Small intestine (tissue), 7 donors: Measurements from ENCODE around the gene MARCHF4. TPM values are rescaled to one million over a fixed set of nuclear protein-coding genes. Genes with fewer than 3 reads are reported as not detected.
A peak's percentile ranks its signal among the peaks of the same experiment; 100 is the strongest.

Experiments
- DNase-seq, 2 donors: peaks; one replicate each; pipeline versions ENCODE4 v3.0.0 to v3.0.0-alpha.2; 2013
- FAIRE-seq: peaks from 2 replicates; lab custom pipeline; 2012; peaks lifted over from hg19 to GRCh38; lab: Jason Lieb, UNC
- H3K27ac ChIP-seq, 3 donors: one replicate each; pipeline ENCODE4 v1.5.1; 2013; ENCODE audit warnings: low read length in 2 of 3, mild to moderate bottlenecking in 2 of 3, control low read depth in 1 of 3, inconsistent platforms in 1 of 3, low read depth in 1 of 3, moderate library complexity in 1 of 3
- H3K27me3 ChIP-seq, 3 donors: one replicate each; pipeline ENCODE4 v1.6.1; 2013; ENCODE audit warnings: low read length in 3 of 3, inconsistent platforms in 1 of 3; ENCODE audit not compliant: control insufficient read depth in 3 of 3, insufficient read depth in 3 of 3
- H3K36me3 ChIP-seq, 3 donors: one replicate each; pipeline ENCODE4 v1.6.1; 2013; ENCODE audit warnings: low read length in 3 of 3, inconsistent platforms in 1 of 3, low read depth in 1 of 3, mild to moderate bottlenecking in 1 of 3, moderate library complexity in 1 of 3; ENCODE audit not compliant: control insufficient read depth in 3 of 3, insufficient read depth in 2 of 3
- H3K4me1 ChIP-seq, 3 donors: one replicate each; pipeline ENCODE4 v1.6.1; 2013; ENCODE audit warnings: low read length in 2 of 3, inconsistent platforms in 1 of 3, low read depth in 1 of 3, mild to moderate bottlenecking in 1 of 3, moderate library complexity in 1 of 3; ENCODE audit not compliant: control insufficient read depth in 3 of 3, insufficient read depth in 2 of 3
- H3K4me3 ChIP-seq, 3 donors: one replicate each; pipeline ENCODE4 v1.5.1; 2013; ENCODE audit warnings: low read length in 3 of 3, control low read depth in 1 of 3, inconsistent platforms in 1 of 3, low read depth in 1 of 3, mild to moderate bottlenecking in 1 of 3, moderate library complexity in 1 of 3
- H3K9me3 ChIP-seq, 2 donors: one replicate each; pipeline ENCODE4 v1.6.1; 2013; ENCODE audit warnings: low read depth in 1 of 2, low read length in 1 of 2; ENCODE audit not compliant: control insufficient read depth in 2 of 2, insufficient read depth in 1 of 2
- WGBS, 3 donors: extraction: QIAGEN DNeasy Blood & Tissue Kit; methylation state at CpG; one replicate each; pipeline ENCODE4 v1.1.7; 2013; 5-methylcytosine and 5-hydroxymethylcytosine counted together
- polyA plus RNA-seq, 4 donors: library from polyadenylated mRNA; stranded (reverse) in 3 of 4; unstranded in 1 of 4; fragments of 200-250 nt in 3 of 4; fragments of 120-200 nt in 1 of 4; gene quantifications; one replicate each; pipeline versions ENCODE4 v1.2.1 to v1.2.3, GENCODE V29; 2013
- donor health status: healthy with polysubstance abuse.
- donor health status: control.
- donor health status: control.
- donor health status: Bipolar disorder and iron deficiency.
- donor health status: healthy.

MARCHF4 gene
- polyA plus RNA-seq, 4 donors: 0.27 to 0.95 (median 0.82) TPM; not detected in 1

DNA sequence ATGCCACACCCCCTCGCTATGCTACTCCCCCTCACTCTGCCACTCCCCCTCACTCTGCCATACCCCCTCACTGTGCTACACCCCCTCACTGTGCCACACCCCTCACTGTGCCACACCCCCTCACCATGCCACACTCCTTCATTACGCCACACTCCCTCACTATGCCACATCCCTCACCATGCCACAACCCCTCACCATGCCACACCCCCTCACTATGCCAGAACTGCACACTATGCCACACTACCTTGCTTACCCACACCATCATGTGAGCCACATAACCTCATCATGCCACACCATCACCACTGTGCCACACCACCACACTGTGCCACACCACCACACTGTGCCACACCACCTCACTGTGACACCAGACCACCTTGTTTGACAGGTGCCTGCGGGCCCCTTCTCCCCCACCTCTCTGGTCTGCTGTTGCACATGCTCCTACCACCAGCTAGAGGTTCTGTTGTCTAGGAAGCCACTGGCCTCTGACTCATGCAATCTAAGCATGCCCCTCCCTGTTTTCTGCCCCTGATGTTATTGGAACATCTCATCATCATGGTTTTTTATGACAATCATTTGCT, 22.0 kb downstream of the MARCHF4 start:
- no peak for FAIRE-seq

DNA sequence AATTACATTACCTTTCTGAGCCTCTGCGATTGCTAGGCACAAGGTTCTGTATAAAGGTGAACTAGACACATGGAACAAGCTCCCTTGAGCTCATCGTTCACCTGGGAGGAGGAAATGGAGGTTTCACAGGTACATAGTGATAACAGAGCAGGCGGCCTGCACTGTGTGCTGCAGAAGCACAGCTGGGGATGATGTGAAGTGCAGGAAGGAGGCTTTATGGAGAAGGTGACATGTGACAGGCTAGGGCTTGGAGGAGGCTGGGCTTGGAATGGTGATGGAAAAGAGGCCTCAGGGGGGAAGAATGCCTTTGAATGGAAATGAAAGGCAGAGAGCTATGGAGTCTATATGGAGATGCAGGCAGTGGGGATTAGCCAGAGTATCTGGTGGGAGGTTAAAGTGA, 22.9 kb downstream of the MARCHF4 start:
- FAIRE-seq: no peak
- Histone ChIP-seq H3K4me1 (peaks cover 0 to 2% (median 0%) of the 10 kb centered on the region in 3 donors), H3K36me3 (no peaks in the 10 kb centered on the region), H3K27me3 (peaks cover 0 to 8% (median 0%) of the 10 kb centered on the region in 3 donors), H3K27ac (peak overlapping the region in 1 of 3 donors; percentile 20), H3K4me3 (no peak overlapping the region), H3K9me3 (no peaks in the 10 kb centered on the region)
- WGBS, 3 donors: 29 to 43% (median 40%) methylated on average over 3 of the region's 3 CpGs
- peak in 1 of 2 donors; percentile 41 for DNase-seq

More for the DNA sequence above, 22.0 kb downstream of the MARCHF4 start:
- H3K27me3 ChIP-seq: peaks cover 0 to 5% (median 0%) of the 10 kb centered on the region in 3 donors
- H3K4me1 ChIP-seq: peaks cover 0 to 2% (median 0%) of the 10 kb centered on the region in 3 donors
- H3K9me3 ChIP-seq: no peaks in the 10 kb centered on the region
- no peak overlapping the region for H3K4me3 ChIP-seq
- WGBS, 3 donors: 76 to 92% (median 89%) methylated on average over 3 of the region's 3 CpGs
- peak in 1 of 2 donors; percentile 19 for DNase-seq
- no peaks in the 10 kb centered on the region for H3K36me3 ChIP-seq
- peak overlapping the region in 1 of 3 donors; percentile 20 for H3K27ac ChIP-seq

DNA sequence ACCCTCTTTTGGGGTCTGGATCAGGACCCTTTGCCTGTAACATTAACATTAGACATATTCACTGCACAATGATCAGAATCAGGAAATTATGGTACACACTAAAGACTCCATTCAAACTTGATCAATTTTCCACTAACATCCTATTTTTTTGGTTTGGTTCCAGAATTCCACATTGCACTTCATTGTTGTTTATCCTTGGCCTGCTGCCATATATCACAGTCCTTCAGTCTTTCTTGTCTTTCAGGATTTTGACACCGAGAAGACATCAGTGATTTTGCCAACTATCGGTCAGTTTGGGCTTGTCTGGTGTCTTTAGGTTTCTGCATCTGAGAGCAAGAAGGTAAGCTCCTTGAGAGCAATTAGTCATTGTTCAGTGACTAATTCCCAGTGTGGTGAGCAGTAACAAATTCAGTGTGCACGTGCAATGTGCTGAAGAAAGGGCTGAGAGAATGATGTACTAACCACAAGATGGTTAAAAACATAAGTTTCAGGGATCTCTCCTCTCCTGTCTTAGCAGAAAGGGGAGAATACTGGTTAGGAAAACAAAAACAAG, 23.5 kb downstream of the MARCHF4 start:
- FAIRE-seq: no peak
- DNase-seq: peak in 1 of 2 donors; percentile 17
- 41 to 46% (median 43%) methylated on average over 3 of the region's 3 CpGs for WGBS, 3 donors
- no peaks in the 10 kb centered on the region for H3K36me3 ChIP-seq
- H3K27ac ChIP-seq: peak overlapping the region in 1 of 3 donors; percentile 20
- H3K9me3 ChIP-seq: no peaks in the 10 kb centered on the region
- no peak overlapping the region for H3K4me3 ChIP-seq
- peaks cover 0 to 10% (median 0%) of the 10 kb centered on the region in 3 donors for H3K27me3 ChIP-seq
- peaks cover 0 to 2% (median 0%) of the 10 kb centered on the region in 3 donors for H3K4me1 ChIP-seq

DNA sequence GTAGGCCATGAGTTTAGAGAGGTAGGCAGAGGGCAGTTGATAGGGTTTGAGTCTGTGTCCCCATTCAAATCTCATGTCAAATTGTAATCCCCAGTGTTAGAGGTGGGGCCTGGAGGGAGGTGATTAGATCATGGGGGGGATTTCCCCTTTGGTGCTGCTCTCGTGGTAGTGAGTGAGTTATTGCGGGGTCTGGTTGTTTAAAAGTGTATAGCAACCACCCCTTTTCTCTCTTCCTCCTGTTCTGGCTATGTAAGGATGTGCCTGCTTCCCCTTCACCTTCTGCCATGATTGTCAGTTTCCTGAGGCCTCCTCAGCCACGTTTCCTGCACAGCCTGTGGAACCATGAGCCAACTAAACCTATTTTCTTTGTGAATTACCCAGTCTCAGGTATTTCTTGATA, 25.5 kb downstream of the MARCHF4 start:
- Histone ChIP-seq H3K4me3 (no peak overlapping the region), H3K4me1 (no peaks in the 10 kb centered on the region), H3K27me3 (peaks cover 0 to 17% (median 0%) of the 10 kb centered on the region in 3 donors), H3K27ac (no peak overlapping the region), H3K9me3 (no peaks in the 10 kb centered on the region), H3K36me3 (no peaks in the 10 kb centered on the region)
- FAIRE-seq (no peak), DNase-seq (no peak)
- 37 to 53% (median 49%) methylated on average over 3 of the region's 3 CpGs for WGBS, 3 donors

DNA sequence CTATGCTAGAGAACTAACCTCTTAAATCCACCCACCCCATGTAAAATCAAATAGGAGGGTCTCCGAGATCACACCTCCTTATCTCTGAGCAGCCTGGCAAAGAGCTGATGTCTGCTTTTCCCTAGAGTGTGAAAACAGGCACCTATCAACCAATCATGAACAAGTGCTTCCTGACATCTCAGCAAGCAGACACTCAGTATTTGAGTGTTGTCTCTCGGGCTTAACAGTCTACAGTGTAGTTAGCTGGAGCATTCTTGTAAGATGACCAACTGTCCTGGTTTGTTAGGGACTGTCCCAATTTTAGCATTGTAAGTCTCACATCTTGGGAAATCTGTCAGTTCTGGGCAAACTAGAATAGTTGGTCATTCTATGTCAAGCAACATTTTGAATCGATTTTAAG, 26.4 kb downstream of the MARCHF4 start:
- Histone ChIP-seq H3K36me3 (no peaks in the 10 kb centered on the region), H3K9me3 (no peaks in the 10 kb centered on the region), H3K4me1 (no peaks in the 10 kb centered on the region), H3K27me3 (peaks cover 0 to 21% (median 0%) of the 10 kb centered on the region in 3 donors), H3K4me3 (no peak overlapping the region), H3K27ac (no peak overlapping the region)
- FAIRE-seq (no peak), DNase-seq (no peak)
- 54 to 71% (median 63%) methylated on average over 3 of the region's 3 CpGs for WGBS, 3 donors

DNA sequence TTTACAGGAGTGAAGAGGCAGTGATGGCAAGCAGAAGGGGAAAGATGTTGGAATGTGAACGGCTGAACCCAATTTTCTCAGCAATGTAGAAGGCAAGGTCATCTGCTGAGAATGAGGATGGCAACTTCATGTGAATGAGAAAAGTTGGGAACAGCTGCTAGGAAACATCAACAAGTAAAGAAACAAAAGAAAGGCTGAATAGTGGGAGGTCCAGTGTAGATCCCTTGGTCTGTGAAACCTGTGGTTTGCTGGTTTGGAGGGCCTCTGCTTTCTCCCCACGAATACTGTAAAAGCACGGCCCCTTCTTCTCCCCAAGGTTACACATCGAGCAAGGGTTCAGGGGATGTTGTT, 27.4 kb downstream of the MARCHF4 start:
- DNase-seq (no peak), FAIRE-seq (no peak)
- Histone ChIP-seq H3K36me3 (no peaks in the 10 kb centered on the region), H3K27me3 (peaks cover 0 to 21% (median 0%) of the 10 kb centered on the region in 3 donors), H3K4me1 (peaks cover 0 to 2% (median 0%) of the 10 kb centered on the region in 3 donors), H3K27ac (no peak overlapping the region), H3K9me3 (no peaks in the 10 kb centered on the region), H3K4me3 (no peak overlapping the region)
- 61 to 72% (median 67%) methylated on average over 4 of the region's 4 CpGs for WGBS, 3 donors

DNA sequence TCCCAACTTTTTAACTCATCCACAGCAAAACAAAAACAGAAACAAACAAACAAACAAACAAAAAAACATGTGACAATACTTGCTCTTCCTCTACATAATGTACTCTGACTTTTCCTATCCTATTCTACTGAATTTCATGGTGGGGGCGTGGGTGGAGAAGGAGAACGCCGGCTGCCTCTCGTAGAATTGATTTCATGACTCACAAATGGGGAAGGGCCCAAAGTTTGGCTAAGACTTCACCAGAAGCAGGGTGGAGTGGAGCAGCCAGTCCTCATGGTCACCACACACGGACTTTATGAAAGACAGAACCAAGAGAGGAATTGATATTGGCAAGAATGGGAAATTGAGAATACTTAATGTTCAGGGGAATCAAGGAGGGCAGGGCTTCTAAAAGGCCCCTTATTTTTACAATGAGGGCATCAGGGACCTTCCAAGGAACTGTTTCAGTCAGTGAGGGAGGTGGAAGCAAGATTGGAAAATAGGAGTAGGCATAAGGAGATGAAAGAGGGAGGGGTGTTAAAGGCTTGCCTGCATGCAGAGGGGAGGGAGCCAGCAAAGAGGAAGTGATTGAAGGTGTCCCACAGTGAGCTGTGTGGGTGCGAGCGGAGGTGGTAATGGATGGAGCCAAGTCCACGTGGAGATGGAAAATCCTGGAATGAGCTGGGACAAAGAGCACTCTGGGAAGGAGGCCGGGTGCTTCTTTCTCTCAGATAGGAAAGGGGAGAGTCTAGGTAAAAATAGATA, 27.9 kb downstream of the MARCHF4 start:
- H3K27ac ChIP-seq: no peak overlapping the region
- H3K27me3 ChIP-seq: peaks cover 0 to 21% (median 0%) of the 10 kb centered on the region in 3 donors
- H3K36me3 ChIP-seq: no peaks in the 10 kb centered on the region
- FAIRE-seq: no peak
- peaks cover 0 to 5% (median 0%) of the 10 kb centered on the region in 3 donors for H3K4me1 ChIP-seq
- DNase-seq: no peak
- H3K4me3 ChIP-seq: no peak overlapping the region
- H3K9me3 ChIP-seq: no peaks in the 10 kb centered on the region
- WGBS, 3 donors: 57 to 69% (median 63%) methylated on average over 9 of the region's 9 CpGs

DNA sequence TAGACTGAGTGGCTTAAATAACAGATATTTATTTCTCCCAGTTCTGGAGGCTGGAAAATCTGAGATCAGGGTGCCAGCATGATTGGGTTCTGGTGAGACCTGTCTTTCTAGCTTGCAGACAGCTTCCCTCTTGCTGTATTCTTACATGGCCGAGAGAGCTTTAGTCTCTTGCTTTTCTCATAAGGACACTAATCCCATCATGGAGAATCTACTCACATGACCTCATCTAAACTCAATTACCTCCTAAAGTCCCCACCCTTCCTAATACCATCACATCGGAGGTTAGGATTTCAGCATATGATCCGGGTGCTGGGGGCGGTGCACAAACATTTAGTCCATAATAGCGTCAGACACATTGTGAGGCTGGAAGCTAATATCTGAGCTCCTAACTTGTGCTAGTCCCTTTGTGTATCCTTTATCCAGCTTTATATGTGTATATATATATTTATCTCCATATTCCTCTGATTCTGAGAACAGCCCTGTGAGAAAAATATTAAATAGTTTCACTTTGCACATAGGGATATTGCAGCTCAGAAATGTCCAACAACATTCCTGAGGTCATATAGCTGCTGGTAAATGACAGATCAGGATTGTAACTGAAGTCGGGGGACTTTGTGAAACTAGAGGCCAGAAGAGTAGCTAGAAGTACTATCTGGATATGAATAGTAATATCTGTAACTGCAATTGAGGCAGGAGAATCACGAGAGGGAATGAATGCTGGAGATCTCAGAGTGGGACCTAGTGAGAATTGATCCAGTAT, 28.9 kb downstream of the MARCHF4 start:
- Histone ChIP-seq H3K9me3 (no peaks in the 10 kb centered on the region), H3K4me3 (no peak overlapping the region), H3K27me3 (peaks cover 0 to 21% (median 0%) of the 10 kb centered on the region in 3 donors), H3K36me3 (no peaks in the 10 kb centered on the region), H3K27ac (no peak overlapping the region), H3K4me1 (peaks cover 0 to 5% (median 0%) of the 10 kb centered on the region in 3 donors)
- FAIRE-seq (no peak), DNase-seq (no peak)
- WGBS, 3 donors: 58 to 61% (median 59%) methylated on average over 7 of the region's 7 CpGs
